ENCODE measurements around the gene SLCO3A1.

Gene SLCO3A1

GRCh38 chr15:91924837-91925495 lies 71.5 kb downstream of the SLCO3A1 start:
- TF ChIP-seq, protein P1, sequence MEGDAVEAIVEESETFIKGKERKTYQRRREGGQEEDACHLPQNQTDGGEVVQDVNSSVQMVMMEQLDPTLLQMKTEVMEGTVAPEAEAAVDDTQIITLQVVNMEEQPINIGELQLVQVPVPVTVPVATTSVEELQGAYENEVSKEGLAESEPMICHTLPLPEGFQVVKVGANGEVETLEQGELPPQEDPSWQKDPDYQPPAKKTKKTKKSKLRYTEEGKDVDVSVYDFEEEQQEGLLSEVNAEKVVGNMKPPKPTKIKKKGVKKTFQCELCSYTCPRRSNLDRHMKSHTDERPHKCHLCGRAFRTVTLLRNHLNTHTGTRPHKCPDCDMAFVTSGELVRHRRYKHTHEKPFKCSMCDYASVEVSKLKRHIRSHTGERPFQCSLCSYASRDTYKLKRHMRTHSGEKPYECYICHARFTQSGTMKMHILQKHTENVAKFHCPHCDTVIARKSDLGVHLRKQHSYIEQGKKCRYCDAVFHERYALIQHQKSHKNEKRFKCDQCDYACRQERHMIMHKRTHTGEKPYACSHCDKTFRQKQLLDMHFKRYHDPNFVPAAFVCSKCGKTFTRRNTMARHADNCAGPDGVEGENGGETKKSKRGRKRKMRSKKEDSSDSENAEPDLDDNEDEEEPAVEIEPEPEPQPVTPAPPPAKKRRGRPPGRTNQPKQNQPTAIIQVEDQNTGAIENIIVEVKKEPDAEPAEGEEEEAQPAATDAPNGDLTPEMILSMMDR (IDR thresholded peaks at IDR 0.05; ENCODE audit: low read depth, low read length, missing control alignments): no peak
- no peak for DNase-seq (ENCODE audit: extremely low read depth, low read depth)
- no peak overlapping the region for H3K4me3 ChIP-seq (replicated peaks; ENCODE audit: low read depth, low read length)

- DNase-seq (ENCODE audit: extremely low read depth, low read depth): no peak
- TF ChIP-seq, protein P1 (IDR thresholded peaks at IDR 0.05; ENCODE audit: low read depth, low read length, missing control alignments): no peak
- no peak overlapping the region for H3K4me3 ChIP-seq (replicated peaks; ENCODE audit: low read depth, low read length)
These were observed 72.3 kb downstream of the SLCO3A1 start for GRCh38 chr15:91925794-91926193.

- no peak overlapping the region for H3K4me3 ChIP-seq (replicated peaks; ENCODE audit: low read depth, low read length)
- DNase-seq (ENCODE audit: extremely low read depth, low read depth): no peak
- TF ChIP-seq, protein P1 (IDR thresholded peaks at IDR 0.05; ENCODE audit: low read depth, low read length, missing control alignments): no peak
These were observed 73.4 kb downstream of the SLCO3A1 start for GRCh38 chr15:91926908-91927270.

DNA sequence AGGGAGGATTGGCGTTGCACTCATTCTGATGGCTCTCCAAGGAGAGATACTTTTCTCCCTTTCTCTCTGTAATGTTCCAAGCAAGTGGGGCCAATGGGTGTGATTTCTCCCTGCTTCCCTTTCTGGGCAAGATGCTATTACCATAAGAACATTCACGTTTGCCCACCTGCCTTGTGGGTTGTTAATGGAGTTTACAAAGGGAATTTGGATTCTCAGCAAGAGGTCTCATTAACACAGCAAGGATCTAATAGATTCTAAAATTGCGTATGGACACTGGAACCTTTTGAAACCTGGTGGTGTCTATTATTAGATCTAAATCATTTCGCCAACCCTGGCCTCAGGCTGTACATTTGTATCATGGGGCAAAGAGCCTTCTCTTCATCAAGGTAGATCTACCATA lies 74.1 kb downstream of the SLCO3A1 start:
- TF ChIP-seq, protein P1 (IDR thresholded peaks at IDR 0.05; ENCODE audit: low read depth, low read length, missing control alignments): no peak
- DNase-seq (ENCODE audit: extremely low read depth, low read depth): no peak
- no peak overlapping the region for H3K4me3 ChIP-seq (replicated peaks; ENCODE audit: low read depth, low read length)

DNA sequence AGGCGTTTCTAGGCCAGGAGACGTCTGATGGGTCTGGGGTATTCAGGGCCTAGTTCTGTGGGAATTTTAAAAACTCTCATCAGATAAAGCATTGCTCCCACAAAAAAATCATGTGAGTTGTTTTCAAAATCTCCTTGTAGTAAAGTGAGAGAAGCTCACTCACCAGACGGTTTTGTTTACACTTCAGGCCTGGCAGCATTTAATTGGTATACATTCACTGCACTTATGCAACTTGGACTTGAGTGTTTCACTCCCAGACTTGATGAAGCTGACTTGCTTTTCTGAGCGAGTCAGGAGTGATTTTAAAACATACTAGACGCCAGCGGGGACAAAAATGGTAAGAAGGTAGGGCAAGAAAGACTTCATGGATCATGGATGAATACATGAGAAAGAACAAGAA lies 75.2 kb downstream of the SLCO3A1 start:
- no peak for DNase-seq (ENCODE audit: extremely low read depth, low read depth)
- TF ChIP-seq, protein P1 (IDR thresholded peaks at IDR 0.05; ENCODE audit: low read depth, low read length, missing control alignments): no peak
- no peak overlapping the region for H3K4me3 ChIP-seq (replicated peaks; ENCODE audit: low read depth, low read length)

DNA sequence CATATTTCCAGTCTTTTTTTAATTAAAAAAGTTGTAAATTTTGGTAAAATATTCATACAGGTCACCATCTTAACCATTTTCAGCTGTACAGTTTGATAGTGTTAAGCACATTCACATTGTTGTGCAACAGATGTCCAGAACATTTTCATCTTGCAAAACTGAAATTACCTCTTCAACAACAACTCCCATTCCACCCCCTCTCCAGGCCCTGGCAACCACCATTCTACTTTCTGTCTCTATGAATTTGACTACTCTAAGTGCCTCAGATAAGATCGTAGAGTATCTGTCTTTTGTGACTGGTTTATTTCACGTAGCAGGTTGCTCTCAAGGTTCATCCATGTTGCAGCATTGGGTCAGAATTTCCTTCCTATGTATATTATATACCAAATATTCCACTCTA lies 76.0 kb downstream of the SLCO3A1 start:
- TF ChIP-seq, protein P1 (IDR thresholded peaks at IDR 0.05; ENCODE audit: low read depth, low read length, missing control alignments): no peak
- DNase-seq (ENCODE audit: extremely low read depth, low read depth): no peak
- H3K4me3 ChIP-seq (replicated peaks; ENCODE audit: low read depth, low read length): no peak overlapping the region

- no peak overlapping the region for H3K4me3 ChIP-seq (replicated peaks; ENCODE audit: low read depth, low read length)
- DNase-seq (ENCODE audit: extremely low read depth, low read depth): no peak
- TF ChIP-seq, protein P1 (IDR thresholded peaks at IDR 0.05; ENCODE audit: low read depth, low read length, missing control alignments): no peak
These were observed 76.6 kb downstream of the SLCO3A1 start for GRCh38 chr15:91930092-91930491.
